GM19193 (cell line): Measurements from ENCODE around the gene ABHD17B.

Experiments
- POLR2A ChIP-seq: IDR thresholded peaks from 4 replicates; pipeline ENCODE4 v1.6.1; 2011; ENCODE audit not compliant: insufficient read depth, insufficient read length; ENCODE audit errors: extremely low read depth

Gene ABHD17B

GRCh38 chr9:71861618-71862017, 49.4 kb downstream of the ABHD17B start:
- no peak for TF ChIP-seq POLR2A

GRCh38 chr9:71859939-71860338, 51.1 kb downstream of the ABHD17B start:
- TF ChIP-seq POLR2A: no peak

GRCh38 chr9:71858812-71859211, 52.2 kb downstream of the ABHD17B start:
- TF ChIP-seq POLR2A: no peak

- no peak for TF ChIP-seq POLR2A
Observed at GRCh38 chr9:71858102-71858798, 52.7 kb downstream of the ABHD17B start.

GRCh38 chr9:71857159-71857558, 53.8 kb downstream of the ABHD17B start:
- no peak for TF ChIP-seq POLR2A

GRCh38 chr9:71854811-71855210, 56.2 kb downstream of the ABHD17B start:
- no peak for TF ChIP-seq POLR2A

- TF ChIP-seq POLR2A: no peak
Observed at GRCh38 chr9:71853084-71853483, 57.9 kb downstream of the ABHD17B start.

GRCh38 chr9:71850996-71851395, 60.0 kb downstream of the ABHD17B start:
- no peak for TF ChIP-seq POLR2A

GRCh38 chr9:71847892-71848291, 63.1 kb downstream of the ABHD17B start:
- no peak for TF ChIP-seq POLR2A

GRCh38 chr9:71844808-71845207, 66.2 kb downstream of the ABHD17B start:
- TF ChIP-seq POLR2A: no peak

- no peak for TF ChIP-seq POLR2A
Observed at GRCh38 chr9:71839668-71840067, 71.3 kb downstream of the ABHD17B start.

- TF ChIP-seq POLR2A: no peak
Observed at GRCh38 chr9:71835596-71835995, 75.4 kb downstream of the ABHD17B start.

- TF ChIP-seq POLR2A: no peak
Observed at GRCh38 chr9:71830929-71831328, 80.1 kb downstream of the ABHD17B start.

GRCh38 chr9:71830153-71830552, 80.8 kb downstream of the ABHD17B start:
- TF ChIP-seq POLR2A: no peak

GRCh38 chr9:71826279-71826678, 84.7 kb downstream of the ABHD17B start:
- no peak for TF ChIP-seq POLR2A

GRCh38 chr9:71824257-71824656, 86.7 kb downstream of the ABHD17B start:
- TF ChIP-seq POLR2A: no peak

- no peak for TF ChIP-seq POLR2A
Observed at GRCh38 chr9:71822935-71823334, 88.1 kb downstream of the ABHD17B start.

- no peak for TF ChIP-seq POLR2A
Observed at GRCh38 chr9:71822456-71822855, 88.5 kb downstream of the ABHD17B start.

GRCh38 chr9:71821405-71821804, 89.6 kb downstream of the ABHD17B start:
- no peak for TF ChIP-seq POLR2A
